GM23338 (cell line): ENCODE measurements around the gene ESR2. TPM values are rescaled to one million over a fixed set of nuclear protein-coding genes. Genes with fewer than 3 reads are reported as not detected.

ENCODE experiments used
- microRNA counts: library from miRNA; unstranded; fragments of <30 nt; microRNA quantifications from one replicate; lab custom pipeline; 2017
- microRNA-seq: library from miRNA; unstranded; fragments of <30 nt; microRNA quantifications from one replicate; pipeline ENCODE4, GENCODE V29; 2017
- polyA plus RNA-seq: library from polyadenylated mRNA; unstranded; fragments of >200 nt; fragmentation: Nextera tagmentation; extraction: Ambion mirVana; gene quantifications from 2 replicates; pipeline ENCODE4 v1.2.1, GENCODE V29; 2016
- small RNA-seq: library from RNA; depleted of rRNA; stranded (forward); fragments of <200 nt; gene quantifications from one replicate; pipeline ENCODE3, GENCODE V24; 2014; ENCODE audit warnings: low replicate concordance
- total RNA-seq: library from RNA; depleted of rRNA; stranded (reverse); fragments of >200 nt; shearing (Covaris generic); gene quantifications from 2 replicates; pipeline ENCODE4 v1.2.3, GENCODE V29; 2014; rRNA removed

ESR2 gene
- total and polyA plus RNA-seq, 2 experiments from 2014 or later: 0.58 to 0.59 TPM

MicroRNA genes within 50 kb of the gene (microRNA counts, 767-probe panel; counts per million panel counts)
- microRNA hsa-miR-548h-5p (lab: Ali Mortazavi, UCI): not detected

Small RNA genes lying within 50 kb of the gene (microRNA-seq; reads per million reads assigned to microRNA genes)
- not detected for gene MIR548H1

Small RNA genes lying within 50 kb of the gene (small RNA-seq; reads per million reads assigned to genes)
- gene MIR548H1: not detected

Other genes starting within 250 kb of the ESR2 start
- 219 and 252 TPM in 2 replicates for gene MTHFD1, start 94.0 kb upstream of the ESR2 start, total RNA-seq
- 237 and 262 TPM in 2 replicates for gene MTHFD1, start 94.0 kb upstream of the ESR2 start, polyA plus RNA-seq
- 3.2 and 3.4 TPM in 2 replicates for gene AKAP5, start 171.1 kb upstream of the ESR2 start, total RNA-seq
- 1.0 and 1.2 TPM in 2 replicates for gene AKAP5, start 171.1 kb upstream of the ESR2 start, polyA plus RNA-seq
- 8.0 and 8.9 TPM in 2 replicates for gene ZBTB25, start 209.5 kb upstream of the ESR2 start, total RNA-seq
- 4.1 and 5.8 TPM in 2 replicates for gene ZBTB25, start 209.5 kb upstream of the ESR2 start, polyA plus RNA-seq
- gene ZBTB1, start 210.4 kb upstream of the ESR2 start, total RNA-seq: 32.5 and 33.0 TPM in 2 replicates
- gene ZBTB1, start 210.4 kb upstream of the ESR2 start, polyA plus RNA-seq: 10.3 and 11.2 TPM in 2 replicates
- gene HSPA2, start 246.4 kb upstream of the ESR2 start, total RNA-seq: 114 and 130 TPM in 2 replicates
- gene HSPA2, start 246.4 kb upstream of the ESR2 start, polyA plus RNA-seq: 86.1 and 88.5 TPM in 2 replicates